OCI-LY3 (cell line): ENCODE results near the gene C19orf25.

Source experiments
- EZH2phosphoT487 ChIP-seq: fragments of 200-600 bp; shearing (Covaris generic); IDR thresholded peaks from 2 replicates; pipeline ENCODE4 v1.6.1; 2018; ENCODE audit warnings: antibody characterized with exemption, mixed run types, low read depth
- TF ChIP-seq, protein P1 (sequence below): fragments of 200-600, 300-600 bp; sonication (generic); IDR thresholded peaks from 2 replicates; pipeline ENCODE4 v1.5.1; 2014; ENCODE audit warnings: antibody characterized with exemption, low read length, low read depth

DNA sequence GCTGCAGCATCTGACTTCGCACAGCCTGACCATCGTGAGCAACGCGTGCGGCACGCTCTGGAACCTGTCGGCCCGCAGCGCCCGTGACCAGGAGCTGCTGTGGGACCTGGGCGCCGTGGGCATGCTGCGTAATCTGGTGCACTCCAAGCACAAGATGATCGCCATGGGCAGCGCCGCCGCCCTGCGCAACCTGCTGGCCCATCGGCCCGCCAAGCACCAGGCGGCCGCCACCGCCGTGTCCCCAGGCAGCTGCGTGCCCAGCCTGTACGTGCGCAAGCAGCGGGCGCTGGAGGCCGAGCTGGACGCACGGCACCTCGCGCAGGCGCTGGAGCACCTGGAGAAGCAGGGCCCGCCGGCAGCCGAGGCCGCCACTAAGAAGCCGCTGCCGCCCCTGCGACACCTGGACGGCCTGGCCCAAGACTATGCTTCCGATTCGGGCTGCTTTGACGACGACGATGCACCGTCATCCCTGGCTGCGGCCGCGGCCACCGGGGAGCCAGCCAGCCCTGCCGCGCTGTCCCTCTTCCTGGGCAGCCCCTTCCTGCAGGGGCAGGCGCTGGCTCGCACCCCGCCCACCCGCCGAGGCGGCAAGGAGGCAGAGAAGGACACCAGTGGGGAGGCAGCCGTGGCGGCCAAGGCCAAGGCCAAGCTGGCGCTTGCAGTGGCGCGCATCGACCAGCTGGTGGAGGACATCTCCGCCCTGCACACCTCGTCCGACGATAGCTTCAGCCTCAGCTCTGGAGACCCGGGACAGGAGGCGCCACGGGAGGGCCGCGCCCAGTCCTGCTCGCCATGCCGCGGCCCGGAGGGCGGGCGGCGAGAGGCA lies 13.6 kb downstream of the C19orf25 start:
- TF ChIP-seq, protein P1, sequence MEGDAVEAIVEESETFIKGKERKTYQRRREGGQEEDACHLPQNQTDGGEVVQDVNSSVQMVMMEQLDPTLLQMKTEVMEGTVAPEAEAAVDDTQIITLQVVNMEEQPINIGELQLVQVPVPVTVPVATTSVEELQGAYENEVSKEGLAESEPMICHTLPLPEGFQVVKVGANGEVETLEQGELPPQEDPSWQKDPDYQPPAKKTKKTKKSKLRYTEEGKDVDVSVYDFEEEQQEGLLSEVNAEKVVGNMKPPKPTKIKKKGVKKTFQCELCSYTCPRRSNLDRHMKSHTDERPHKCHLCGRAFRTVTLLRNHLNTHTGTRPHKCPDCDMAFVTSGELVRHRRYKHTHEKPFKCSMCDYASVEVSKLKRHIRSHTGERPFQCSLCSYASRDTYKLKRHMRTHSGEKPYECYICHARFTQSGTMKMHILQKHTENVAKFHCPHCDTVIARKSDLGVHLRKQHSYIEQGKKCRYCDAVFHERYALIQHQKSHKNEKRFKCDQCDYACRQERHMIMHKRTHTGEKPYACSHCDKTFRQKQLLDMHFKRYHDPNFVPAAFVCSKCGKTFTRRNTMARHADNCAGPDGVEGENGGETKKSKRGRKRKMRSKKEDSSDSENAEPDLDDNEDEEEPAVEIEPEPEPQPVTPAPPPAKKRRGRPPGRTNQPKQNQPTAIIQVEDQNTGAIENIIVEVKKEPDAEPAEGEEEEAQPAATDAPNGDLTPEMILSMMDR, result no peak
- no peak for TF ChIP-seq EZH2phosphoT487
